ENCODE measurements around the gene CCNI2.

Gene CCNI2, protein sequence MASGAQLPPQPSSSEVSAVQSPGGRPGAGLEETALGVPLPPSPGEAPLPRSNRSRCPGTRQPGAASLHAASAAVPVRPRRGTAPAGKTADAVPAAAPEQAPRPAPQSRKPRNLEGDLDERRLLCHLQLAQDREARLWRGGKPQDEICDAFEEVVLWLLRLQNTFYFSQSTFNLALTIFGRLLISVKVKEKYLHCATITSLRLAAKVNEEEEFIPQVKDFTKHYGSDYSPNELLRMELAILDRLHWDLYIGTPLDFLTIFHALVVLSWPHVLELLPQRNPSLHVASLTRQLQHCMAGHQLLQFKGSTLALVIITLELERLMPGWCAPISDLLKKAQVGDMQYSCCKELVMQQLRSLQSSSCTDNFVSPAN

DNA sequence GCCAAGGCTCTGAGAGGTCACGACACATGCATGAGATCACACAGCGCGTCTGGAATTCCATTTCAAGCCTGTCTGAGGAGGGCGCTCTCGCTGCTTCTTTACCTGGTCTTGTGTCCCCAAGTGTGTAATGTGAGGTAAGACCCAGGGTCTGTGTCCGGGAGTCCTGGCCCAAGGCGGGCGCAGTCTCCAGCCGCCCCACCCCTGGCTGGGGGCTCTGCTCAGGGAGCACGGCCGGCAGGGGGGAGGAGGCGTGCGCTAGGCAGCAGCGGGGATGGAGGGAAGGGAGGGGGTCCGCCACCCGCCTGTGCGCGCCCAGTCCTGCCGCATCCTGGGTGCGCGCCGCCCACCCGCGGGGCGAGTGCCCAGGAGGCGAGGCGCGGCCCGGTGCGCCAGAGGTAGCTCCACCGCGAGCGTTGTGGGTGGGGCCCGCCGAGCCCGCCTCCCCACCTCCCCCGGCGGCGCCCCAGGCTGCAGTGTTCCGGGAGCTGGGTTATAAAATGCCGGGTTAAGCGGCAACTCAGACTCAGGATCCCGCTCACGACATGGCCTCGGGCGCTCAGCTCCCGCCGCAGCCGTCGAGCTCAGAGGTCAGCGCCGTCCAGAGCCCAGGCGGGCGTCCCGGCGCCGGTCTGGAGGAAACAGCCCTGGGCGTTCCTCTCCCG, at the start of gene CCNI2:
Gene CCNI2, plus strand, starts transcription at position 473 of the 662 bp plus-strand sequence. Its CDS starts 70 bp downstream, at position 543.
- Histone ChIP-seq H3K4me3 (peak within 1 kb of the TSS; percentile 12 to 59 (median 37); a peak in 13 of 20 replicates), H3K27me3 (peaks cover 25 to 41% (median 33%) of the 10 kb centered on the region in 11 experiments), H4K20me1 (no peaks in the 10 kb centered on the region), H3K9me3 (replicated peaks in 1 of 11) (peaks cover 14 to 26% (median 19%) of the 10 kb centered on the region in 11 experiments), H3K4me2 (peak within 1 kb of the TSS; percentile 6 to 67 (median 52); a peak in 18 of 22 replicates), H3K36me3 (peaks cover 0 to 5% (median 0%) of the 10 kb centered on the region in 11 experiments; a peak in 1 of 22 replicates), H3K9ac (no peak within 1 kb of the TSS), H3K4me1 (peaks cover 0 to 3% (median 0%) of the 10 kb centered on the region in 10 experiments; a peak in 4 of 20 replicates), H3K27ac (no peak within 1 kb of the TSS)
- no peak for TF ChIP-seq Cebpa-rat (IDR thresholded peaks at IDR 0.05)

DNA sequence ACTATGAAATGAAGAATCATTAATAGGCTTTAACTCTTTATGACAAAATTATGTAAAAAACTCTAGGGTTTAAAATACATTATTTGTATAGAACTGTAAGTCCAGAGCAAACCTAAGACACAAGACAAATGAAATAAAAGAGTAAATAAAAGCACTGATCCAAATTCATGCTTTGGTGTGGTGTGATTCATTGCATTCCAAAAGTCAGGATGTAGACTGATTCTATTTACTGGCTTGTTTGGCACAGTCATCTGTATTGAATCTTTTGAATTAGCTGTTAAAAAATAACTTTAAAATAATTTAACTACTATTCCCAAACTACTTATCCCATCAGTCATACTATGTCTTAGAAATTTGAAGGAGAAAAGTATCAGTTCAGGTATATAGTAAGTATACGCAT, 42.4 kb upstream of the CCNI2 start:
- H3K36me3 ChIP-seq = peaks cover 10 to 37% (median 24%) of the 10 kb centered on the region in 11 experiments
- no peaks in the 10 kb centered on the region for H3K9me3 ChIP-seq (replicated peaks in 1 of 11)
- H3K27me3 ChIP-seq = no peaks in the 10 kb centered on the region
- H3K4me2 ChIP-seq = no peak overlapping the region
- no peaks in the 10 kb centered on the region for H4K20me1 ChIP-seq
- no peak for TF ChIP-seq Cebpa-rat (IDR thresholded peaks at IDR 0.05)
- no peak overlapping the region for H3K27ac ChIP-seq
- no peak overlapping the region for H3K9ac ChIP-seq
- H3K4me1 ChIP-seq = peaks cover 0 to 7% (median 0%) of the 10 kb centered on the region in 10 experiments; a peak in 3 of 20 replicates
- no peak overlapping the region for H3K4me3 ChIP-seq

DNA sequence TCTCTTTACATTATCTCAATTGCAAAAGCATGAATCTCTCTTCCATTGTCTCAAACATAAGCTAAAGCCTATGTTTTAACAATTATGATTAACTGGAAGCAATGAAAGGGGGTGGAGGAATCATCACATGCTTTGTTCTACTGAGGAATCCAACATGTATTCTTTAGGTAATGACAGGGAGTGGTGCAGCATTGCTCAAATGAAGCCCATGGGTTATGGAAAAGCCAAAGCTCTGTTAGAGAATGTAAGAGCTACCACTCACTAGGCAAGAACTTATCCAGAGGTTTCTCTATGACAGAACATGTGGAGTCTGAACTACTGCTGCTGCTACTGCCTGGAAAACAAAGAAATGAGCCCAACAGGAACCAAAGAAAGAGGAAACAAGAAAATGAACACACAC, 38.6 kb upstream of the CCNI2 start:
- TF ChIP-seq Cebpa-rat (IDR thresholded peaks at IDR 0.05) = no peak
- no peak overlapping the region for H3K4me3 ChIP-seq
- H3K27me3 ChIP-seq = no peaks in the 10 kb centered on the region

DNA sequence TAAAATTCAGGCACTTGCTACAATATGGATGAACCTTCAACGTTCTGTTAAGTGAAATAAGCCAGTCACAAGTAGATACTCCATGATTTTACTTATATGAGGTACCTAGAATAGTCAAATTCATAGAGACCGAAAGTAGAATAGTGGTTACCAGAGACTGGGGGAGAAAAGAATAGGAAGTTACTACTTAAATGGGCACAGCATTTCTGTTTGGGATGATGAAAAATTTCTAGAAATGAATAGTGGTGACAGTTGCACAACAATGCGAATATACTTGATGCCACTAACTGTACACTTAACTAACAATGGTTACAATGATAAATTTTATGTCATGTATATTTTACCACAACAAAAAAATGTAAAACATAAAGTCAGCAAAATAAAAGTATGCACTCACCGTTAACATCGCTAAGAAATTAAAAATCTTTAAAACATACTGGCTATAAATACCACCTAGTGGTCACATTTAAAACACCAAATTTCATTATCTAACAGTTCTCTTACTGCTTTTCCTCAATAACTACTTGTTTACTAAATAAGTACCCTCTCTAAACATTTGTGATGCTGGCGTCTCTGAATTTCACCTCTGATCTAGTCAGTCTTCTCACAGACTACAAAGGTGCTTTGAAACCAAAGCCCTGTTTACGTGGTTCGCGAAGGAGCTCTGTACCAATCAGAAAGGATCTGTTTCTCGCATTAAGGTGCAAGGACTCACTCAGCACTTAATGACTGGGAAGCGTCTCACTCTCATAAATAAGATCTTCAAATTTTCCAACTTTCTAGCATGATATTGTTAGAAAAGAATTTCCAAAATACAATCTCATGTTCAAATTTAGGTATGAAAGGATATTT, 32.5 kb upstream of the CCNI2 start:
- no peaks in the 10 kb centered on the region for H3K27me3 ChIP-seq
- no peaks in the 10 kb centered on the region for H3K9me3 ChIP-seq (replicated peaks in 1 of 11)
- no peak overlapping the region for H3K4me2 ChIP-seq
- no peak for TF ChIP-seq Cebpa-rat (IDR thresholded peaks at IDR 0.05)
- H3K36me3 ChIP-seq = peaks cover 0 to 12% (median 8%) of the 10 kb centered on the region in 11 experiments; a peak in 9 of 22 replicates
- no peak overlapping the region for H3K4me3 ChIP-seq
- H4K20me1 ChIP-seq = no peaks in the 10 kb centered on the region
- no peak overlapping the region for H3K9ac ChIP-seq
- no peaks in the 10 kb centered on the region for H3K4me1 ChIP-seq
- no peak overlapping the region for H3K27ac ChIP-seq

More for the DNA sequence above, 38.6 kb upstream of the CCNI2 start:
- Histone ChIP-seq H4K20me1 (no peaks in the 10 kb centered on the region), H3K4me2 (peak overlapping the region in 2 of 11 experiments; percentile 17 to 41; a peak in 4 of 22 replicates), H3K9me3 (replicated peaks in 1 of 11) (no peaks in the 10 kb centered on the region), H3K36me3 (peaks cover 0 to 9% (median 0%) of the 10 kb centered on the region in 11 experiments; a peak in 2 of 22 replicates), H3K4me1 (peaks cover 0 to 7% (median 0%) of the 10 kb centered on the region in 10 experiments; a peak in 3 of 20 replicates), H3K9ac (no peak overlapping the region), H3K27ac (no peak overlapping the region; a peak in 1 of 22 replicates)

DNA sequence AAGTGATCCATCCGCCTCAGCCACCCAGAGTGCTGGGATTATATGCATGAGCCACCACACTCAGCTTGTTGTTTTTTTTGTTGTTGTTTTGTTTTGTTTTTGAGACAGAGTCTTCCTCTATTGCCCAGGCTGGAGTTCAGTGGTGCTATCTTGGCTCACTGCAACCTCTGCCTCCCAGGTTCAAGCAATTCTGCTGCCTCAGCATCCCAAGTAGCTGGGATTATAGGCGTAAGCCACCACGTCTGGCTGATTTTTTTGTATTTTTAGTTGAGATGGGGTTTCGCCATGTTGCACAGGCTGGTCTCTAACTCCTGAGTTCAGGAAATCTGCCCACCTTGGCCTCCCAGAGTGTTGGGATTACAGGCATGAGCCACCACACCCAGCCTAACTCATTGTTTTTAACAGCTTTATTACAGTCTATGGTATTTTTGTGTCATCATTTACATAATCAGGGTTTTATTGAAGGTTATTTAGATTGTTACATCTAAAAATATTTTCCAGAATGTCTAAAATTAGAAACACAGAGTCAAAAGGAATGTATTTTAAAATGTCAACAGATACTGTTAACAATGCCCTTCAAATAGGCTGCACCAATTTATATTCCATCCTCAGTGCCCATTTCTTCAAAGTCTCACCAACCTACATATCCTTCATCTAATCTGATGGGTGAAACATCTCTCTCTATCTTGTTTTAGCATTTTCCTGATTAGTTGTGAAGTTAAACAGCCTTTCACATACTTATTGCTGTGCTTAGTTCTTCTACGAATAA, 28.5 kb upstream of the CCNI2 start:
- H3K4me2 ChIP-seq = no peak overlapping the region

DNA sequence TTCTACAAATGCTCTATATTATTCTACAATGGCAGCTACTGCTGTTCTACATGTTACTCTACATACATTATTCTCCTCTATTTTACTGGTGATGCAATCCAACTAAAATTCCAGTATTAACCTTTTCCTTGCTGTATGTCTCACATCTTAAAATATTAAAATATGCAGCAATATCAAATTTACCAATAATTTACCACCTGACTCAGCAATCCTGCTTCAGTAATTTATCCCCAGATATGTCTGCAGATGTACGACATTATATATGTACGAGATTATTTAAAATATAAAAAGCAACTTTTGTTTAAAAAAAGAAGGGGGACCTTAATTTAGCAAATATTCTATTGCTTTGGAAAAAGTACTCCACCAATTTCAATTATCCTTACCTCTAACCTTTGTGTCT, 21.5 kb upstream of the CCNI2 start:
- H3K4me1 ChIP-seq = 0 out of 20 replicates have a peak, but pooled peaks cover 0 to 6% (median 0%) of the 10 kb centered on the region in 10 experiments
- TF ChIP-seq Cebpa-rat (IDR thresholded peaks at IDR 0.05) = no peak
- H3K27ac ChIP-seq = no peak overlapping the region
- no peaks in the 10 kb centered on the region for H3K9me3 ChIP-seq (replicated peaks in 1 of 11)
- H3K9ac ChIP-seq = no peak overlapping the region
- peaks cover 5 to 44% (median 15%) of the 10 kb centered on the region in 11 experiments; a peak in 19 of 22 replicates for H3K36me3 ChIP-seq
- no peak overlapping the region for H3K4me2 ChIP-seq
- no peaks in the 10 kb centered on the region for H3K27me3 ChIP-seq
- no peak overlapping the region for H3K4me3 ChIP-seq
- H4K20me1 ChIP-seq = peaks cover 0 to 3% (median 0%) of the 10 kb centered on the region in 11 experiments; a peak in 1 of 22 replicates

More for the DNA sequence above, 28.5 kb upstream of the CCNI2 start:
- no peak for TF ChIP-seq Cebpa-rat (IDR thresholded peaks at IDR 0.05)
- H3K27ac ChIP-seq = no peak overlapping the region
- H4K20me1 ChIP-seq = no peaks in the 10 kb centered on the region
- peaks cover 0 to 32% (median 16%) of the 10 kb centered on the region in 11 experiments; a peak in 11 of 22 replicates for H3K36me3 ChIP-seq
- H3K9ac ChIP-seq = no peak overlapping the region
- H3K9me3 ChIP-seq (replicated peaks in 1 of 11) = no peaks in the 10 kb centered on the region
- no peaks in the 10 kb centered on the region for H3K4me1 ChIP-seq
- no peak overlapping the region for H3K4me3 ChIP-seq
- no peaks in the 10 kb centered on the region for H3K27me3 ChIP-seq

DNA sequence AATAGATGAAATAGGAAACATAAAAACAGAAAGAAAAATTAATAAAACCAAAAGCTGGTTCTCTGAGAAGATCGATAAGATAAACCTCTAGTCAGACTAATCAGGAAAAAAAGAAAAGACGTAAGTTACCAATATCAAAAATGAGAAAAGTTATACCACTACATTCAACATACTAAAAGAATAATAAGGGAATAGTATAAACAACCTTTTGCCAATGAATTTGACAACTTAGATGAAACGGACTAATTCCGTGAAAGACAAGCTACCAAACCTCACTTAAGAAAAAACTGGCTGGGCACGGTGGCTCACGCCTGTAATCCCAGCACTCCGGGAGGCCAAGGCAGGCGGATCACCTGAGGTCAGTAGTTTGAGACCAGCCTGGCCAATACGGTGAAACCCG, 17.3 kb upstream of the CCNI2 start:
- Histone ChIP-seq H3K36me3 (peaks cover 7 to 37% (median 13%) of the 10 kb centered on the region in 11 experiments; a peak in 19 of 22 replicates), H3K9ac (no peak overlapping the region), H3K4me1 (0 out of 20 replicates have a peak, but pooled peaks cover 0 to 6% (median 0%) of the 10 kb centered on the region in 10 experiments), H3K4me2 (no peak overlapping the region), H3K27ac (no peak overlapping the region), H3K4me3 (no peak overlapping the region), H4K20me1 (peaks cover 0 to 3% (median 0%) of the 10 kb centered on the region in 11 experiments; a peak in 3 of 22 replicates), H3K27me3 (no peaks in the 10 kb centered on the region), H3K9me3 (replicated peaks in 1 of 11) (no peaks in the 10 kb centered on the region)
- TF ChIP-seq Cebpa-rat (IDR thresholded peaks at IDR 0.05) = no peak
